Measurements from ENCODE around the gene PTPRN2. TPM values are rescaled to one million over a fixed set of nuclear protein-coding genes. Genes with fewer than 3 reads are reported as not detected.

PTPRN2 gene
- total and polyA plus RNA-seq, 2 of the 8 experiments (the other 6 are each of a cell fraction or from before 2014, with no cell fraction given) = 2.6 to 4.5 TPM

- 88% methylated on average over 18 of the region's 19 CpGs; no CpG with 5 or more reads in 1 of the 2 experiments for WGBS, 2 experiments (ENCODE audit: extremely low coverage in 1 of 2, insufficient coverage in 1 of 2, insufficient read length in 1 of 2, insufficient replicate concordance in 2 of 2, low coverage in 1 of 2, low lambda C conversion rate in 2 of 2, missing lambda C conversion rate in 1 of 2)
- H3K36me3 ChIP-seq (ENCODE audit: control insufficient read depth in 2 of 4, insufficient read depth in 4 of 4, low read length in 3 of 4) = no peaks in the 10 kb centered on the region
- H3K23me2 ChIP-seq (ENCODE audit: low read depth, low read length) = no peaks in the 10 kb centered on the region
- H3K27ac ChIP-seq (ENCODE audit: low read depth, low read length) = no peak overlapping the region
- H3K4me1 ChIP-seq (replicated peaks in 1 of 4; ENCODE audit: control insufficient read depth in 3 of 4, insufficient read depth in 4 of 4, low read length in 3 of 4) = no peaks in the 10 kb centered on the region
- no peak for DNase-seq (ENCODE audit: low read depth in 1 of 2, low spot score in 2 of 2)
- H2BK12ac ChIP-seq (ENCODE audit: low read depth, low read length) = no peak overlapping the region
- CTCF ChIA-PET (ENCODE audit: partially characterized antibody) = no interaction called here
- no peaks in the 10 kb centered on the region for H3K79me1 ChIP-seq (ENCODE audit: low read depth, low read length)
- no peak overlapping the region for H2AK5ac ChIP-seq (ENCODE audit: low read depth, low read length)
- no peak overlapping the region for H3K23ac ChIP-seq (ENCODE audit: insufficient read length)
- no peak overlapping the region for H2BK15ac ChIP-seq (ENCODE audit: low read length)
- no peak overlapping the region for H2BK20ac ChIP-seq (ENCODE audit: low read length)
- POLR2A ChIA-PET (ENCODE audit: partially characterized antibody) = no interaction called here
- no peak overlapping the region for H3K18ac ChIP-seq (ENCODE audit: extremely low read depth, low read length)
- no peak overlapping the region for H2BK5ac ChIP-seq (ENCODE audit: low read depth, low read length)
- no peak overlapping the region for H4K91ac ChIP-seq (replicated peaks; ENCODE audit: insufficient read length, low read length)
- H3K79me2 ChIP-seq (ENCODE audit: control insufficient read depth in 1 of 2, insufficient read depth in 2 of 2, low read length in 2 of 2) = no peaks in the 10 kb centered on the region
- peaks cover 0 to 2% of the 10 kb centered on the region in 2 experiments; a peak in 1 of 4 replicates for H3K9me3 ChIP-seq (ENCODE audit: insufficient read depth in 2 of 2, low read depth in 1 of 2, low read length in 1 of 2)
- H4K5ac ChIP-seq (ENCODE audit: insufficient read length, low read depth, low read length) = no peak overlapping the region
- no peak overlapping the region for H3K14ac ChIP-seq (ENCODE audit: insufficient read length)
- no peak for FAIRE-seq
- no peak overlapping the region for H4K8ac ChIP-seq (ENCODE audit: extremely low read depth, insufficient read depth, low read length)
- no peak overlapping the region for H3K9ac ChIP-seq (replicated peaks in 1 of 4; ENCODE audit: extremely low read depth in 1 of 4, low read depth in 3 of 4, low read length in 3 of 4)
- H3K56ac ChIP-seq (replicated peaks; ENCODE audit: insufficient read length, low read depth, low read length) = no peak overlapping the region
- H3K4me3 ChIP-seq (ENCODE audit: extremely low read depth in 1 of 4, insufficient read depth in 2 of 4, low read depth in 3 of 4, low read length in 4 of 4) = no peak overlapping the region
- peaks cover 0 to 2% of the 10 kb centered on the region in 2 experiments for H4K20me1 ChIP-seq (replicated peaks in 1 of 2; ENCODE audit: control insufficient read depth in 1 of 2, insufficient read depth in 2 of 2, low read length in 2 of 2)
- no peak overlapping the region for H3K4me2 ChIP-seq (ENCODE audit: insufficient read depth in 1 of 2, low read depth in 2 of 2, low read length in 2 of 2)
- H2BK120ac ChIP-seq (replicated peaks; ENCODE audit: low read depth, low read length) = no peak overlapping the region
- H2AFZ ChIP-seq (ENCODE audit: low read length) = no peak overlapping the region
- H3K4ac ChIP-seq (replicated peaks; ENCODE audit: insufficient read length, low read depth, low read length) = no peak overlapping the region
- no peaks in the 10 kb centered on the region for H3K27me3 ChIP-seq (replicated peaks in 1 of 4; ENCODE audit: control insufficient read depth in 3 of 4, extremely low read depth in 1 of 4, insufficient read depth in 3 of 4, low read length in 3 of 4)
- TF ChIP-seq SUZ12 (IDR thresholded peaks at IDR 0.05; ENCODE audit: low read length) = no peak
- no peak for TF ChIP-seq SP1 (IDR thresholded peaks at IDR 0.05; ENCODE audit: low read depth, low read length)
- no peak for TF ChIP-seq EZH2 (IDR thresholded peaks at IDR 0.05; ENCODE audit: low read depth, low read length, severe bottlenecking)
- no peak for TF ChIP-seq TAF1 (IDR thresholded peaks at IDR 0.05; ENCODE audit: low read depth, low read length)
- no peak for TF ChIP-seq CTBP2 (IDR thresholded peaks at IDR 0.05; ENCODE audit: borderline replicate concordance, insufficient read depth, insufficient read length, low read length)
- TF ChIP-seq CHD1 (IDR thresholded peaks at IDR 0.05; ENCODE audit: low read depth, low read length) = no peak
- no peak for TF ChIP-seq CREB1 (IDR thresholded peaks at IDR 0.05)
- TF ChIP-seq CEBPB (IDR thresholded peaks at IDR 0.05; ENCODE audit: low read depth, low read length) = no peak
- TF ChIP-seq SIN3A (conservative IDR thresholded peaks at IDR 0.05 in 1 of 2, IDR thresholded peaks at IDR 0.05 in 1 of 2; ENCODE audit: low read depth in 1 of 2, low read length in 2 of 2) = no peak
- TF ChIP-seq HDAC6 (IDR thresholded peaks at IDR 0.05; ENCODE audit: low read depth, low read length) = no peak
- TF ChIP-seq CHD2 (IDR thresholded peaks at IDR 0.05; ENCODE audit: low read length) = no peak
- TF ChIP-seq KDM1A (IDR thresholded peaks at IDR 0.05; ENCODE audit: borderline replicate concordance, low read length) = no peak
- no peak for TF ChIP-seq CBX5 (IDR thresholded peaks at IDR 0.05; ENCODE audit: low read depth, low read length)
- TF ChIP-seq TBP (IDR thresholded peaks at IDR 0.05; ENCODE audit: low read depth, low read length) = no peak
- TF ChIP-seq E2F6 (IDR thresholded peaks at IDR 0.05) = no peak
Observed at GRCh38 chr7:157650801-157651200, 936.8 kb downstream of the PTPRN2 start.

All from H1 (cell line).